Keratinocyte (primary cell): ENCODE data around the gene HCN3.

Experiments used
- EZH2 ChIP-seq: IDR thresholded peaks from one replicate; pipeline ENCODE4 v1.6.1; 2012; ENCODE audit warnings: inconsistent platforms, mild to moderate bottlenecking, low read length, moderate library complexity
- TF ChIP-seq, protein P1 (sequence below), 3 experiments: IDR thresholded peaks in 1 of 3; conservative IDR thresholded peaks in 1 of 3; optimal IDR thresholded peaks in 1 of 3; 2 replicates in 2 of 3; 3 replicates in 1 of 3; pipeline versions ENCODE3 to v1.5.1; 2011; ENCODE audit warnings: low read length in 3 of 3, mild to moderate bottlenecking in 3 of 3, moderate library complexity in 2 of 3, control low read depth in 1 of 3, inconsistent platforms in 1 of 3; ENCODE audit not compliant: insufficient read depth in 2 of 3; ENCODE audit errors: extremely low read depth in 1 of 3

DNA sequence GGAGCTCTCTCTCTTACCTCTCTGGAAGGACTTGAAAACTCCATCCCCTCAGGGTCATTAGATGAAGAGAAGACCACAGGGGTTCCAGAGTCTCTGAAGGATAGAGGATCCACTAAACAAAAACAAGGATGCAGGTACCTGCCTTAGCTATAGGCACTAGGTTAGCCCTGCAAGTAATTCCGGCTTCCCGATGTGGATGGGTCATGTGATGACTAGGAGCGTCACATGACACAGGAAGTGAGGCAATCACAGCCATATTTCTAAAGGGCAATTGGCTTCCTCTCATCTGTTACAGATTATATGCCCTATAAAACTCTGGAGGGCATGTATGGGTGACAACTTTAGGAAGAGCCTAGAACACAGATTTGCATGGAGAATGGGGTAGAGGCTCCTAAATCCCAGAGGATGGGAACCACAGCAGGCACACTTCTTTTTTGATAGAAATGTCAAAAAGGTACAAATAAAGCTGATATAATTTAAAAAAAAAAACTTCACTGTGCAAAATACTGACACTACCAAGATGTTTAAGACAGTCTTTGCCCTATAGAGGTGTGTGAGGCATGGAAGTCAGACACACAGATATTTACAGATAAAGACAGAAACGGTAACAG, 36.1 kb upstream of the HCN3 start:
- TF ChIP-seq, protein P1, sequence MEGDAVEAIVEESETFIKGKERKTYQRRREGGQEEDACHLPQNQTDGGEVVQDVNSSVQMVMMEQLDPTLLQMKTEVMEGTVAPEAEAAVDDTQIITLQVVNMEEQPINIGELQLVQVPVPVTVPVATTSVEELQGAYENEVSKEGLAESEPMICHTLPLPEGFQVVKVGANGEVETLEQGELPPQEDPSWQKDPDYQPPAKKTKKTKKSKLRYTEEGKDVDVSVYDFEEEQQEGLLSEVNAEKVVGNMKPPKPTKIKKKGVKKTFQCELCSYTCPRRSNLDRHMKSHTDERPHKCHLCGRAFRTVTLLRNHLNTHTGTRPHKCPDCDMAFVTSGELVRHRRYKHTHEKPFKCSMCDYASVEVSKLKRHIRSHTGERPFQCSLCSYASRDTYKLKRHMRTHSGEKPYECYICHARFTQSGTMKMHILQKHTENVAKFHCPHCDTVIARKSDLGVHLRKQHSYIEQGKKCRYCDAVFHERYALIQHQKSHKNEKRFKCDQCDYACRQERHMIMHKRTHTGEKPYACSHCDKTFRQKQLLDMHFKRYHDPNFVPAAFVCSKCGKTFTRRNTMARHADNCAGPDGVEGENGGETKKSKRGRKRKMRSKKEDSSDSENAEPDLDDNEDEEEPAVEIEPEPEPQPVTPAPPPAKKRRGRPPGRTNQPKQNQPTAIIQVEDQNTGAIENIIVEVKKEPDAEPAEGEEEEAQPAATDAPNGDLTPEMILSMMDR (optimal IDR thresholded peaks at IDR 0.05 in 1 of 3, IDR thresholded peaks at IDR 0.05 in 1 of 3, conservative IDR thresholded peaks at IDR 0.05 in 1 of 3; ENCODE audit: extremely low read depth in 1 of 3, insufficient read depth in 2 of 3, low read length in 3 of 3) = no peak
- no peak for TF ChIP-seq EZH2
